Glutamatergic neuron (in vitro differentiated cells): Measurements from ENCODE around the gene TRIM13. TPM values are rescaled to one million over a fixed set of nuclear protein-coding genes. Genes with fewer than 3 reads are reported as not detected.

ENCODE experiments used
- DNase-seq: peaks from one replicate; pipeline ENCODE4 v3.0.0; 2022
- H3K27ac Mint-ChIP-seq: one replicate; pipeline ENCODE4 v1.8.0; 2020; ENCODE audit warnings: mild to moderate bottlenecking, mixed read lengths, inconsistent platforms; ENCODE audit not compliant: unreplicated experiment
- H3K27me3 Mint-ChIP-seq: one replicate; pipeline ENCODE4 v1.8.0; 2020; ENCODE audit warnings: mild to moderate bottlenecking, moderate library complexity, mixed read lengths, inconsistent platforms; ENCODE audit not compliant: unreplicated experiment
- H3K36me3 Mint-ChIP-seq: one replicate; pipeline ENCODE4 v1.8.0; 2020; ENCODE audit warnings: mild to moderate bottlenecking, mixed read lengths, inconsistent platforms; ENCODE audit not compliant: unreplicated experiment
- H3K4me1 Mint-ChIP-seq: one replicate; pipeline ENCODE4 v1.8.0; 2020; ENCODE audit warnings: mild to moderate bottlenecking, low read depth, mixed read lengths, inconsistent platforms; ENCODE audit not compliant: unreplicated experiment
- H3K4me3 Mint-ChIP-seq: one replicate; pipeline ENCODE4 v1.8.0; 2020; ENCODE audit warnings: mild to moderate bottlenecking, mixed read lengths, inconsistent platforms; ENCODE audit not compliant: unreplicated experiment
- H3K9me3 Mint-ChIP-seq: one replicate; pipeline ENCODE4 v1.8.0; 2020; ENCODE audit warnings: mild to moderate bottlenecking, moderate library complexity, mixed read lengths, inconsistent platforms; ENCODE audit not compliant: unreplicated experiment
- CTCF ChIP-seq: fragments of 200-600 bp; sonication (generic); IDR thresholded peaks from one replicate; pipeline ENCODE4 v1.5.0; 2021; ENCODE audit not compliant: partially characterized antibody, unreplicated experiment
- total RNA-seq: library from RNA; stranded (reverse); fragmentation: NEBNext Ultra II Directional; extraction: Animal tissue kit (Norgen Biotek cat#: 25700); gene quantifications from one replicate; pipeline ENCODE4 v1.2.1, GENCODE V29; 2021; ENCODE audit not compliant: unreplicated experiment

Gene TRIM13
- total RNA-seq, 1 donor from 2014 or later, result 43.1 TPM

GRCh38 chr13:50006426-50007135, 9.7 kb downstream of the TRIM13 start:
- Mint-ChIP-seq H3K27ac (no peak overlapping the region), H3K27me3 (no peaks in the 10 kb centered on the region), H3K9me3 (peaks cover 1% of the 10 kb centered on the region), H3K36me3 (no peaks in the 10 kb centered on the region), H3K4me3 (no peak overlapping the region), H3K4me1 (no peaks in the 10 kb centered on the region)
- no peak for TF ChIP-seq CTCF
- DNase-seq, result no peak

- no peaks in the 10 kb centered on the region for H3K27me3 Mint-ChIP-seq
- H3K36me3 Mint-ChIP-seq, result no peaks in the 10 kb centered on the region
- no peak for DNase-seq
- no peak for TF ChIP-seq CTCF
- no peak overlapping the region for H3K4me3 Mint-ChIP-seq
- no peaks in the 10 kb centered on the region for H3K4me1 Mint-ChIP-seq
- H3K27ac Mint-ChIP-seq, result no peak overlapping the region
- H3K9me3 Mint-ChIP-seq, result peaks cover 1% of the 10 kb centered on the region
These were observed 14.6 kb downstream of the TRIM13 start for GRCh38 chr13:50011461-50011860.

- H3K36me3 Mint-ChIP-seq, result no peaks in the 10 kb centered on the region
- DNase-seq, result no peak
- H3K9me3 Mint-ChIP-seq, result peaks cover 1% of the 10 kb centered on the region
- H3K27me3 Mint-ChIP-seq, result no peaks in the 10 kb centered on the region
- H3K4me1 Mint-ChIP-seq, result no peaks in the 10 kb centered on the region
- H3K4me3 Mint-ChIP-seq, result no peak overlapping the region
- TF ChIP-seq CTCF, result no peak
- H3K27ac Mint-ChIP-seq, result no peak overlapping the region
These were observed 15.7 kb downstream of the TRIM13 start for GRCh38 chr13:50012396-50013169.

- no peak overlapping the region for H3K27ac Mint-ChIP-seq
- H3K4me3 Mint-ChIP-seq, result no peak overlapping the region
- H3K4me1 Mint-ChIP-seq, result no peaks in the 10 kb centered on the region
- H3K9me3 Mint-ChIP-seq, result no peaks in the 10 kb centered on the region
- no peaks in the 10 kb centered on the region for H3K27me3 Mint-ChIP-seq
- no peak for TF ChIP-seq CTCF
- H3K36me3 Mint-ChIP-seq, result no peaks in the 10 kb centered on the region
- no peak for DNase-seq
These were observed 17.5 kb downstream of the TRIM13 start for GRCh38 chr13:50014386-50014785.

GRCh38 chr13:50015258-50015657, 18.4 kb downstream of the TRIM13 start, which contains the start of gene KCNRG:
KCNRG (plus strand) TSS chr13:50015444; CDS start chr13:50015494, 50 bp downstream.
- Mint-ChIP-seq H3K36me3 (no peaks in the 10 kb centered on the region), H3K27me3 (no peaks in the 10 kb centered on the region), H3K9me3 (no peaks in the 10 kb centered on the region), H3K4me1 (no peaks in the 10 kb centered on the region), H3K27ac (no peak within 1 kb of the TSS), H3K4me3 (no peak within 1 kb of the TSS)
- TF ChIP-seq CTCF, result no peak
- no peak for DNase-seq
